Left colon (tissue), 2 donors: Measurements from ENCODE around the gene PDLIM7. TPM values are rescaled to one million over a fixed set of nuclear protein-coding genes. Genes with fewer than 3 reads are reported as not detected.

Source experiments
- ATAC-seq: fragments of 200-7000 bp; cut with Tn5 transposase; one replicate; pipeline ENCODE4 v1.9.1; 2020; ENCODE audit warnings: mild to moderate bottlenecking, moderate library complexity
- DNase-seq, 2 donors: peaks; one replicate each; pipeline ENCODE4 v3.0.0-alpha.2; 2020
- intact Hi-C, 2 donors: fragments of 100-400 bp; cut with DNase I in 1 of 2; cut with micrococcal nuclease in 1 of 2; formaldehyde crosslinking; loops; one replicate each; pipeline versions ENCODE4 v1.11.2 to v1.14.0; 2022; cut with DNase I, micrococcal nuclease
- total RNA-seq, 2 donors: library from RNA; stranded (reverse); fragmentation: NEBNext Ultra II Directional; extraction: Animal tissue kit (Norgen Biotek cat#: 25700); gene quantifications; one replicate each; pipeline ENCODE4 v1.2.1, GENCODE V29; 2021
- donor health status: DM: no; HTN: no; CAD: no.
- donor health status: DM: yes; HTN: yes; CAD: no.

PDLIM7 gene
- total RNA-seq, 2 donors from 2014 or later: 12.1 to 56.5 TPM

GRCh38 chr5:177468685-177469628 is 28.4 kb downstream of the PDLIM7 start:
- intact Hi-C loops: no loop called here
- DNase-seq (no peak), ATAC-seq (no peak)

- intact Hi-C loops: no loop called here
- ATAC-seq (no peak), DNase-seq (no peak)
Measured at GRCh38 chr5:177468329-177468684, 29.1 kb downstream of the PDLIM7 start.

GRCh38 chr5:177467436-177467835 is 30.0 kb downstream of the PDLIM7 start:
- ATAC-seq: no peak
- intact Hi-C loops: no loop called here
- DNase-seq: no peak

- DNase-seq (no peak), ATAC-seq (no peak)
- intact Hi-C loops: no loop called here
Measured at GRCh38 chr5:177466861-177467260, 30.5 kb downstream of the PDLIM7 start.

- DNase-seq: no peak
- no peak for ATAC-seq
- intact Hi-C loops: no loop called here
Measured at GRCh38 chr5:177465044-177465443, 32.4 kb downstream of the PDLIM7 start.

GRCh38 chr5:177462021-177462670 is 35.3 kb downstream of the PDLIM7 start:
- intact Hi-C loops: no loop called here

GRCh38 chr5:177459819-177460628 is 37.4 kb downstream of the PDLIM7 start:
- intact Hi-C loops: no loop called here

More at GRCh38 chr5:177462021-177462670, 35.3 kb downstream of the PDLIM7 start:
- ATAC-seq (no peak), DNase-seq (no peak)

GRCh38 chr5:177459357-177459756 is 38.0 kb downstream of the PDLIM7 start:
- ATAC-seq (no peak), DNase-seq (no peak)
- intact Hi-C loops: no loop called here

More at GRCh38 chr5:177459819-177460628, 37.4 kb downstream of the PDLIM7 start:
- ATAC-seq (no peak), DNase-seq (no peak)

GRCh38 chr5:177458912-177459350 is 38.5 kb downstream of the PDLIM7 start:
- intact Hi-C loops: no loop called here
- ATAC-seq: no peak
- DNase-seq: no peak

GRCh38 chr5:177457852-177458681 is 39.3 kb downstream of the PDLIM7 start:
- no peak for DNase-seq
- intact Hi-C loops: no loop called here
- no peak for ATAC-seq

- ATAC-seq (peak; percentile 51), DNase-seq (peak; percentile 67 to 88)
- intact Hi-C loops: no loop called here
Measured at GRCh38 chr5:177456976-177457851, 40.2 kb downstream of the PDLIM7 start.

- intact Hi-C loops: no loop called here
- no peak for DNase-seq
- ATAC-seq: no peak
Measured at GRCh38 chr5:177456591-177456964, 40.8 kb downstream of the PDLIM7 start.

- ATAC-seq: peak; percentile 60
- intact Hi-C loops: no loop called here
- peak; percentile 89 to 98 for DNase-seq
Measured at GRCh38 chr5:177455661-177456590, 41.5 kb downstream of the PDLIM7 start.

GRCh38 chr5:177455036-177455660 is 42.3 kb downstream of the PDLIM7 start:
- peak; percentile 63 for ATAC-seq
- DNase-seq: peak; percentile 83 to 92
- intact Hi-C loops: no loop called here

GRCh38 chr5:177454397-177455035 is 42.9 kb downstream of the PDLIM7 start:
- DNase-seq: peak; percentile 88 to 97
- ATAC-seq: peak; percentile 63
- intact Hi-C loops: loop anchor here (5.0 kb wide), 3 partner anchors 52 to 137 kb away; partner anchors contain the start of gene PFN3 (in 1 of the 2)
